Upper lobe of left lung (tissue), 4 donors: ENCODE data around the gene DCTN3.

Source experiments
- CTCF ChIP-seq, 6 experiments: fragments of 450-650 bp in 4 of 6; fragments of 200-600 bp in 2 of 6; sonication (generic) in 2 of 6; IDR thresholded peaks; one replicate each; pipeline ENCODE4 v1.5.1; 2016 to 2019; ENCODE audit warnings: antibody characterized with exemption in 6 of 6
- POLR2A ChIP-seq, 4 donors: fragments of 450-650 bp; IDR thresholded peaks; one replicate each; pipeline ENCODE4 v1.5.1; 2016 to 2017; ENCODE audit warnings: antibody characterized with exemption in 4 of 4, mild to moderate bottlenecking in 2 of 4

DNA sequence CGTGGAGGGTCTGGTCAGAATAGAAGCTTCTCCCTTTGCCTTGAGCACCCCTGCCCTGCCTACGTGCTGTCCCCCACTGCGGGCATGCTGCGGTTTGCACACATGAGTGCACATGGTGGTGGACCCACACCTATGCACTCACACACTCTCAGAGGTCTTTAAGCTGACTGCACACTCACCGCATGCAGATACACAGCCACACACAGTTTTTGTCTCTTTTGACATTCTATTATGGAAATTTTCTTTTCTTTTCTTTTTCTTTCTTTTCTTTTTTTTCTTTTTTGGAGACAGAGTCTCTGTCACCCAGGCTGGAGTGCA is 9.2 kb upstream of the DCTN3 start:
- TF ChIP-seq CTCF (IDR thresholded peaks at IDR 0.05) (no peak), POLR2A (IDR thresholded peaks at IDR 0.05) (no peak)
